Measurements from ENCODE around the gene IMMP2L.
"Not testable (repeated sequence)": the region's sequence is repeated elsewhere in the genome, so short reads cannot be mapped to it uniquely, and the experiment has no call there.

Gene IMMP2L

DNA sequence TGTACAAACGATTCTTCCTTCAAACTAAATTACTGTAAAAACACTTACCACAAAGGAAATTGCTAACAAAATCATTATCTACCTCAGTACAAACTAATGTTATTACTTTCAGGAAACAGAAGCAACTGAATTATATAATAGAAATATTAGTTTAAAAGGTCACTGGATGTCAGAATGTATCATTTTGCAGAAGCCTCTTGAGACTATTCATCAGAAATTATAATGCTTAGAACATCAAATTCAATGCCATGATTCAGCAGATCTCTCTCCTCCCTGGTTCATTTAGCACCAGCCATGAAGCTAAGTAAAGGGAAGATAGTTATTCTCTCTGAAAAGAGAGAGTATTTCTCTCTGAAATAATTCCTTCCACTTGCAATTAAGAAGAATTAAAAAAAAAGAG lies 223.3 kb downstream of the IMMP2L start:
- DNase-seq (ENCODE audit: low read depth, low spot score), result no peak

DNA sequence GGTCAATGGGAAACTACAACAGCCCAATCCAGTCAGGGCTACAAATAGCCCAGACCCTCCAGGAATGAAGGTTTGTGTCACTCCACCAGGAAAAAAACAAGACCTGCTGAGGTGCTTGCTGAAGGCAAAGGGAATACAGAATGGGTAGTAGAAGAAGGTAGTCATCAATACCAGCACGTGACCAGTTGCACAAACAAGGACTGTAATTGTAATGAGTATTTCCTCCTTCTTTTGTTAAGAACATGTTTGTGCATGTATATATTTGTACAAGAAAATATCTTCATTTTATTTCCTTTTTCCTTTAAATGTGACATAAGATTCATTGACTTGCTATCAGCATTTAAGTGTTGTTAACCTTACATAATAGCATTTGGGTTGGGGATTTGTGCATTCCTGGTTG lies 229.3 kb downstream of the IMMP2L start:
- no peak for DNase-seq (ENCODE audit: low read depth, low spot score)

GRCh38 chr7:111330235-111330523 lies 232.1 kb downstream of the IMMP2L start:
- no peak for DNase-seq (ENCODE audit: low read depth, low spot score)

- DNase-seq (ENCODE audit: low read depth, low spot score), result no peak
Observed at GRCh38 chr7:111329367-111330234, 232.7 kb downstream of the IMMP2L start.

- DNase-seq (ENCODE audit: low read depth, low spot score), result no peak
Observed at GRCh38 chr7:111328487-111328886, 233.8 kb downstream of the IMMP2L start.

DNA sequence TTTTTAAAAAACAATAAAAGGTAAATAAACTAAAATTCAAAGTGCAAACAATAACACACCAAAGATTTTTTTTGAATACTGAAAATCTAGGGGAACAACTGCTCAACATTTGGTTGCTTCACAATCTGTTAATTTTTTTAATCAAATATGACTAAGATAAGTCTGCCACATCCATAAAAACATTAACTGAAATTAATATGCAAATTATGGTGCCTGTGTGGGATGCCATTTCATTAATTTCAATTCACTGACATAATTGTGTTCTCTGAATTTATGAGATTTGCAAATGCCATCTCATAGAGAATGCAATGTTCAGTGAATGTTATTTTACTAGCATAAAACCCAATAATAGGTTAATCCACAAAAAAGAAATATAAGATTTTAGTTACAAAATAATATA lies 237.5 kb downstream of the IMMP2L start:
- no peak for DNase-seq (ENCODE audit: low read depth, low spot score)

GRCh38 chr7:111324228-111324627 lies 238.1 kb downstream of the IMMP2L start:
- no peak for DNase-seq (ENCODE audit: low read depth, low spot score)

DNA sequence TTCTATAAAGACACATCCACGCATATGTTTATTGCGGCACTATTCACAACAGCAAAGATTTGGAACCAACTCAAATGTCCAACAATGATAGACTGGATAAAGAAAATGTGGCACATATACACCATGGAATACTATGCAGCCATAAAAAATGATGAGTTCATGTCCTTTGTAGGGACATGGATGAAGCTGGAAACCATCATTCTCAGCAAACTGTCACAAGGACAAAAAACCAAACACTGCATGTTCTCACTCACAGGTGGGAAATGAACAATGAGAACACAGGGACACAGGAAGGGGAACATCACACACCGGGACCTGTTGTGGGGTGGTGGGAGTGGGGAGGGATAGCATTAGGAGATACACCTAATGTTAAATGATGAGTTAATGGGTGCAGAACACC lies 238.6 kb downstream of the IMMP2L start:
- DNase-seq (ENCODE audit: low read depth, low spot score), result not testable (repeated sequence)

DNA sequence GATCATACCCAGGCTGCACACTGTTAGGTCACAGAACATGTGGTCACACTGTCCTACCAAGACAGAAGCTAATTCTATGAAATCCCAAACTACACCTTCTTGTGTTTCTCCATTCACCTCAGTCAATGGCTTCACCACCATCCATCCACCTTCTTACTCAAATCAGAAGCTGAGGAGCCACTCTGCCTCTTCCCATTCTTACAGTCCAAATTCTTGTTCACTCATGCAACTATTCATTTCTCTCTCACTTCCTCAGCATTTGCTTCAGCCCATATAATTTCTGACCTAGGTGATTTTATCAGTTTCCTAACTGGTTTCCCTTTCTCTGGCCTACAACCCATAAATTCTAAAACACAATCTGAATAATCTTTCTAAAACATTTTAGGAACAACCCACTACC lies 242.2 kb downstream of the IMMP2L start:
- no peak for DNase-seq (ENCODE audit: low read depth, low spot score)

GRCh38 chr7:111312966-111313365 lies 249.3 kb downstream of the IMMP2L start:
- no peak for DNase-seq (ENCODE audit: low read depth, low spot score)

DNA sequence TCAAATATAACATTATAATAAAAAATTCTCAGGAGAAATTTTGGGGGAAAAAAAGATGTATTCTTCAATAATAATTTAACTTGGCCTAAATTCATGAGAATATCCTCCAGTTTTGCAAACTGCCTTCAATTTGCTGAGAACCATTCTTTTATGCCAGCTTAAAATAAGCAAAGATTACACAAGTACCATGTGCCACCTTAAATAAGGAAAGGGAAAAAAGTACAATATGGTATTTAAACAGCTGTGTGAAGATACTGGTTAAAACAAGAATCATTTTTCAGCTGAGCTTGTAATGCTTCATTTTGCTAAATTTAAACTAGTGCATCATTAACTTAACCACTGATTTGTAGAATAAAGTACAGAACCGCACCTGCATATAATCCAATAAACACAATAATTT lies 253.6 kb downstream of the IMMP2L start:
- DNase-seq (ENCODE audit: low read depth, low spot score), result no peak

DNA sequence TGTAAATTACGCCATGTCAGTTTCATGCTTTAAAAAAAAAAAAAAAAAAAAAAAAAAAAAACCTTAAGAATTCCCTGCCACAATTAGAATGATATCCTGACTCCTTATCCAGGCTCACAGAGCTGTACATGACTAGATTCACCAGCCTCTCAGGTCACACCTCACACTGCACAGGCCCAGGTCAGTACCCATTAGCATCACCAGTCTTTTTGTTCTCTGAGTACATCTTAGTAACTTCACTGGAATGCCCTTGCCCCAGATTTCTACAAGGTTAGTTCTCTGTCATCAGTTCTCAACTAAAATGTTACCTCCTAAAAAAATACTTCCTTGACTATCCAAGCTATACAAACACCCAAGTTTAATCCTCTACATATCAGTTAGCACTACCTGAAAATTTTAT lies 260.4 kb downstream of the IMMP2L start:
- DNase-seq (ENCODE audit: low read depth, low spot score), result no peak

GRCh38 chr7:111294494-111294893 lies 267.8 kb downstream of the IMMP2L start:
- no peak for DNase-seq (ENCODE audit: low read depth, low spot score)

GRCh38 chr7:111292026-111292470 lies 270.2 kb downstream of the IMMP2L start:
- no peak for DNase-seq (ENCODE audit: low read depth, low spot score)

- no peak for DNase-seq (ENCODE audit: low read depth, low spot score)
Observed at GRCh38 chr7:111290982-111291381, 271.3 kb downstream of the IMMP2L start.

DNA sequence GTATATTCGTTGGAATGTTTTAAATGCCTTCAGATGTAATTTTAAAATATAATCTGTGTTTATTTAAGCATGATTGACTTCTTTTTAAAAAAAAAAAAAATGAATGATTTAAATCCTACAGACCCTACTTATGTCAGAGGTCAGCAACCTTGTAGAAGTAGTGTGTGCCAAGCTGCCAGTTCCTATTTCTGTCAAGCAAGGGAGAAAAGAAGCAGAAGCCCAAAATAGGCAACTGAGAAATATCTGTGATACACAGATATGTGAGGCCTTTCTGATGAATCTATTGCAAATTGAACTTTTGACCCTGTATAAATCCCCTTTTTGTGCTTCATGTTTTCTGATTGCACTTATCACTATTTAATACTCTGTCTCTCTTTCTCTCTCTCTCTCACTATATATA lies 271.9 kb downstream of the IMMP2L start:
- no peak for DNase-seq (ENCODE audit: low read depth, low spot score)

- DNase-seq (ENCODE audit: low read depth, low spot score), result not testable (repeated sequence)
Observed at GRCh38 chr7:111288441-111288840, 273.9 kb downstream of the IMMP2L start.

DNA sequence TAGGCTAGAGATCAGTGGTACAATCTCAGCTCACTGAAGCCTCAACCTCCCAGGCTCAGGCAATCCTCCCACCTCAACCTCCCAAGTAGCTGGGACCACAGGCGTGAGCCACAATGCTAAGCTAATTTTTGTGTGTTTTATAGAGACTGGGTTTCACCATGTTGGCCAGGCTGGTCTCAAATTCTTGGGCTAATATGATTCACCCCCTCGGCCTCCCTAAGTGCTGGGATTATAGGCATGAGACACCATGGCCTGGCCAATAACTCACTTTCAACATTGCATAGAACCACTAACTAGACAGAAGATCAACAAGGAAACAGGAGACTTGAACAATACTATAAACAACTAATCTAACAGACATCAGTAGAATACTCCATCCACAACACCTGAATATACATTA lies 279.7 kb downstream of the IMMP2L start:
- no peak for DNase-seq (ENCODE audit: low read depth, low spot score)

GRCh38 chr7:111274857-111275256 lies 287.4 kb downstream of the IMMP2L start:
- DNase-seq (ENCODE audit: low read depth, low spot score), result no peak

- DNase-seq (ENCODE audit: low read depth, low spot score), result no peak
Observed at GRCh38 chr7:111272092-111272491, 290.2 kb downstream of the IMMP2L start.

DNA sequence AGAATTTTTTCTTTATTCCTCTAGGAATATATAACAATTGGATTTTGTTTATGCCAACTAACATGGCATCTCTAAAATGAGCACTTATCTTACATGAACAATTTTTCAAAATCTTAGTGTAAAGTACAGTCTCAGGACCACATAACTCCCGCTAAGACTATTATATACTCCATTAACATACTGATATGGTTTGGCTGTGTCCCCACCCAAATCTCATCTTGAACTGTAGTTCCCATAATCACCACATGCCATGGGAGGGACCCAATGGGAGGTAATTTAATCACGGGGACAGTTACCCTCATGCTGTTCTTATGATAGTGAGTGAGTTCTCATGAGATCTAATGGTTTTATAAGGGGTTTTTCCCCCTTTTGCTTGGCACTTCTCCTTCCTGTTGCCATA lies 291.5 kb downstream of the IMMP2L start:
- not testable (repeated sequence) for DNase-seq (ENCODE audit: low read depth, low spot score)

GRCh38 chr7:111268941-111269340 lies 293.4 kb downstream of the IMMP2L start:
- no peak for DNase-seq (ENCODE audit: low read depth, low spot score)

- DNase-seq (ENCODE audit: low read depth, low spot score), result no peak
Observed at GRCh38 chr7:111266613-111267012, 295.7 kb downstream of the IMMP2L start.

DNA sequence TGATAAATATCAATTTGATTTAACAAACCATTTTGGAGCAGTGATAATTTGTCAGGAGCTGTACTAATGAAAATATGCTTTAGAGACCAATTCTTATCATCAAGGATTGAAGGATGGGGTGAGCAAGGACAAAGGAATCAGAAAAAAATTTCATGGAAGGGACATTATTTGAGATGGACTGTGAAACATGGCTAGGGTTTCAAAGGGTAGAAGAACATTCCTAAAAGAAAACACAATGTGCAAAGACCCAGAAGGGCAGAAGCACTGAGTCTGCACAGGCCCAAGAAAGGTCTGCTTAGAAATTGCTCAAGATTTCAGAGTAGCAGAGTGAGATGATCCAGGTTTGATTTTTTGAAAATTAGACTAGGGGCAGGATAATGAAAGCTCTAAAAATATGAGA lies 296.9 kb downstream of the IMMP2L start:
- DNase-seq (ENCODE audit: low read depth, low spot score), result no peak
